HG02610 (cell line): ENCODE results near the gene APBB2.

Experiments used
- ATAC-seq: cut with Tn5 transposase; IDR thresholded peaks from one replicate; pipeline ENCODE4 v1.9.1; 2021; ENCODE audit warnings: mild to moderate bottlenecking, moderate library complexity; ENCODE audit not compliant: unreplicated experiment

APBB2 gene

DNA sequence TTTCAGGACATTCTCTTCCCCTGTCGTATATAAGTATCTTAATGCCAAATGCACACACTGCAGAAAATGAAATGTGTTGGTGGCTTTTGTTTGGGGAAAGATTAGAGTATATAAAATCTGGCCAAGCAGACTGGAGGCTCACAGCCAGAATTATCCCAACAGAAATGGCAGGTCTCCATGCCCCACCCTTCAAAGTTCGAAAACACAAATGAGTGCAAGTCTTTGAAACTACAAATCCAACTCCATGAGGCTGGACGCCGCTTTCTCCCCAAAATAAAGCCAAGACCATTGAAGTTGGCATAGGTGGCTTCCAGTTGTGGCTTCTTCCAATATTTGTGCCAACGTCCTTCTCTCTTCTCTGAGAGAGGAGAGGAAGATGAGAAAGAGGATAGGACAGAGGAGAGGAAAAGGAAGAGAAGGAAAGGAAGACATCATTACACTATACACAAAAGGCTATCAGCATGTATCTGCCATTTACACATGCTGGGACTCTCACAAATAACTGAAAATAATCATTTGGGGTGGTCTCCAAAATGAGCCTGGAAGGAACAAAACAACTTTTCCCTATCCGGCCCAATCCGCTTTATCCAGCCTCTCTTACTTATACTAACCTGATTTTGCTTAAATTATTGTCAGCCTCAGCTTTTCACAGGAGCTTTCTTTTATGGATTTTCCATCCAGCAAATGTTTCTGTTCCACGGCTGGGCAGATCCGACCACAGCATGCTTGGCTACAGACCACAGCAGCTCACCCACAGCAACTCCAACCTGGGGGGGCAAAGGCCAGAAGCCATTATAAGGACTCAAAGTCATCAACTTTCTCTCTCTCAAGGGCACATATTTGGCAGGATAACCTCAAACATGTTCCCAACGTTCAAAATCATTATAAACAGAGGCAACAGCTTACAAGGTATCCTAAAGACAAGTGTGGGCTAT lies 71.7 kb downstream of the APBB2 start:
- ATAC-seq: no peak

DNA sequence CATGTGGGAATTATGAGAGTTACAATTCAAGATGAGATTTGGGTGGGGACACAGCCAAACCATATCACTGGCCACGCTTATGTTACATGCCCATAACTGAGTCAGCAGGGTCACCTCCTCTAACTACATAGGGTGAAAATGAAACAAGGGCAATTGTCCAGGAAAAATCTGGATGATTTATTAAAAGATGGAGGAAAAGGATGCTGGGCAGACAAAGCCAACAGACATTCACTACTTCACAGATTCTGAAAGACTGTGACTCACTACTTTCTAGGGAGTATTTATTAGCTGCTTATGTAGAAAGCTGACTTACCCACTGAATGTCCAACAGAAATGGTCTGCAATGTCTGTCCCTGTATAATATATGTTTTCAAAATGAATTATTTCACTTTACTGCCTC lies 72.4 kb downstream of the APBB2 start:
- ATAC-seq: no peak

DNA sequence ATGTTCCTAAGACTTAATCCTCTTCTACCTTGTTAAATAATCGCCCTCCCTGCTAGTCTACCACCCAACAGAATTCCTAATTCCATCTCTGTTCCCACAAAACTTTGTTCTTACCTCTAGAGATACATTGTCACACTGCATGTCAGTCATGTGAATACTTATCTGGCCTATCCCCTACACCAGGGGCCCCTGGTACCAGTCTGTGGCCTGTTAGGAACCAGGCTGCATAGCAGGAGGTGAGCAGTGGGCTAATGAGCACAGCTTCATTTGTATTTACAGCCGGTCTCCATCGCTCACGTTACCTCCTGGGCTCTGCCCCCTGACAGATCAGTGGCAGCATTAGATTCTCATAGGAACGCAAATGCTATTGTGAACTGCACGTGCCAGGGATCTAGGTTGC lies 73.9 kb downstream of the APBB2 start:
- no peak for ATAC-seq

DNA sequence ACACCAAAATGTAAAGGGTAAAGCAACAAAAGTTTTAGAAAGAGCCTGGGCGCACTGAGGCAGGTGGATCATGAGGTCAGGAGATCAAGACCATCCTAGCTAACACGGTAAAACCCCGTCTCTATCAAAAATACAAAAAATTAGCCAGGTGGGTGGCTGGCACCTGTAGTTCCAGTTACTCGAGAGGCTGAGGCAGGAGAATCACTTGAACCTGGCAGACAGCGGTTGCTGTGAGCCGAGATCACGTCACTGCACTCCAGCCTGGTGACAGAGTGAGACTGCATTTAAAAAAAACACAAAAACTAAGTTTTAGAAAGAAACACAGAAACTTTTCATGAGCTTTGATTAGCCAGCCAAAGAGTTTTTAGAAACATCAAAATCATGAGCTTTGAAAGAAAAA lies 76.5 kb downstream of the APBB2 start:
- no peak for ATAC-seq

DNA sequence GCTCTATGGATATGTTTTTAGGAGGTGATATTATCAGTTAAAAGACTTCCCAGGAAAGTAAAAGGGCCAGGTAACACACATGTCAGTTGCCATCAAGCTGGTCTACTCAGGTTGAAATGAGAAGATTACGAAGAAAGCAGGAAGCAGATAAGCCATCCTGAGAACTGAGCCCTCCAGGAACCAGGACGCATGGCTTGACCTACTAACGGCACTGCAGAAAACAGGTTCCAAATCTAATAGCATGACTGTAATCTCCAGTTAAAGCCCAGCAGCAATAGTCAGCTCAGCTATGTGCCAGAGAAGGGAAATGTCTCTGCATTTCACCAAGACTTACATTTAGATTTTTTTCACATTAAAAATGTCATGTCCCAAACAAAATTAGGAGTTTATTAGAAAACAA lies 77.9 kb downstream of the APBB2 start:
- ATAC-seq: no peak

DNA sequence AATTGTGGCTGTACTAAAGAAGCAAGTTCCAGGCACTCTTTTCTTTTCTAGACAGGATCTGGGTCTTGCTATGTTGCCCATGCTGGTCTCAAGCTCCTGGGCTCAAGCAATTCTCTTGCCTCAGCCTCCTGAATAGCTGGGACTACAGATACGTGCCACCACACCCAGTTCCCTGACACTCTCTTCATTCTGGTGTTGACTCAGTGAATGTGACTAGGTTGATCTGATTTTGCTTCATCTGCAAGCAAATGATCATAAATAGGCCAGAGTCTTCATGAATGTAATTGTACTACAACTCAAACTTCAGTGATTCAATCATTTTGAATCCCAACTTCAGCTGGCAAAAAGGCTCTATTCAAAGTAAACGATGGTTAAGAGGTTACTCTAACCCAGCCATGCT lies 78.5 kb downstream of the APBB2 start:
- ATAC-seq: no peak

DNA sequence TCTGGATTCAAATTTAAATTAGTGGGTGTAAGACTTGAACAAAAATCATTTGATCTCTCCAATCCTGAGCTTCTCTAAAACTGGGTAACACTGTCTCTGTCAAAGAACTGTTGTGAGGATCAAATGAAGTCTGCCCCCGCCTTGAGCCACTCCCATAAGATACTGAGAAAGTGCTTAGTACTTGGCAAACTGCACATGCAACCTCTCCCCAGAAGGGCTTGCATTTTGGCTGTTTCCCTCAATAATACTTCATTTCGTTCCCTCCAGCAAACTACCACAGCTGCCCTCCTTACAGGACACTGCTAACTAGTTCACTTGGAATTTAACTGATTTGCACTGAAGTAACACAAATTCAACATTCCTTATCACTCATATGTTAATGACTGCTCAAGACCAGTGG lies 79.8 kb downstream of the APBB2 start:
- no peak for ATAC-seq

DNA sequence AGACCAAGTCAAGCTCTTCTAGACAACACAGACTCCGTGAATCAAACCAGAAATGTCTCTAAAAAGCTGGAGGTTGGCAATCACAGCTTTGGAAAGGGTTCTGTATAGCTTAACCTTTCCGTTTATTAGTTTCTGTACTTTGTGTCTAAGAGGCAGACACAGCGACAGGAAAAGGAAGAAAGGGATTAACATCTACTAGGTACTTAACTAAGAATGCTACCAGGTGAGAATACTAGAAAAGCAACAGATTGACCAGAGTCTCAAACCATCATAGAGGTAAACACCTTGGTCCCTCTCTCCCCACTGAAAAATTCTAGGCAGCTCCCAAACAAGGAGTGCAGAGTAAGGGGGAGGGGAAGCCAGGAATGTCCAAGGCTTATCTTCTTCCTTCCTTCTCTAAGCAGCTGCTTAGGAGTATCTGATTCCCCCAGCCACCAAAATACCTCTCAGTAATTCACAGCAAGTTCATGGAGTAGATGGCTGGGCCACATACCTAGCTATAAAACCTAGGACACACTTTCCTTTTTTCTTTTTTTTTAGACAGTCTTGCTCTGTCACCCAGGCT lies 80.8 kb downstream of the APBB2 start:
- no peak for ATAC-seq

DNA sequence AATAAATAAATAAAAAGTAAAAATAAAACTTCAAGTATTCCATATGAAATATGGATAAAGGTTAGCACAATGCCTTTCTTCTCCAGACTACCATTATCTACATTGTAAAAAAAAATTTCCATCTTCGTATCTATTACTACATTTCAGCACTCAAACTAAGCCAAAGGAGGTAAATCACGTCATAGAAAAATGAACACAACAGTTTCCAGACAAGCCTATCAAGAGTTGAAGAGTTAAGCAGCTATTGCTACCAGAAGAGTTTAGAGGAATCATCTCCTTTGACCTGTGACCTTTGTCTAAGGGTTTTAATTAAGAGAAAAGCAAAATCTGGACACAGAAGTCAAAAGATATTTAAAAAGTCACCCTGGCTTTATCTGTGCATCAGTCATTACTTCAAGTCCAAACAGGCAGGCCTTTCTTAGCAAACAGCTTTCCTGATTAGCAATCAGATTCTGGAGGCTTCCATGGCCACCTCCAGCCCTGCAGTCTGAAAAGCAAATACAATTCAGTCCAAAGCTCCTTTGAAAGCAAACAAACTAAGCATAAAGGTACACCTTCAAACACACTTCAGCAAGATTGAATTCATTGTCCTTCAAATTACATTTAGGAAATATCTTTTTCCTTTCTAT lies 82.2 kb downstream of the APBB2 start:
- no peak for ATAC-seq

DNA sequence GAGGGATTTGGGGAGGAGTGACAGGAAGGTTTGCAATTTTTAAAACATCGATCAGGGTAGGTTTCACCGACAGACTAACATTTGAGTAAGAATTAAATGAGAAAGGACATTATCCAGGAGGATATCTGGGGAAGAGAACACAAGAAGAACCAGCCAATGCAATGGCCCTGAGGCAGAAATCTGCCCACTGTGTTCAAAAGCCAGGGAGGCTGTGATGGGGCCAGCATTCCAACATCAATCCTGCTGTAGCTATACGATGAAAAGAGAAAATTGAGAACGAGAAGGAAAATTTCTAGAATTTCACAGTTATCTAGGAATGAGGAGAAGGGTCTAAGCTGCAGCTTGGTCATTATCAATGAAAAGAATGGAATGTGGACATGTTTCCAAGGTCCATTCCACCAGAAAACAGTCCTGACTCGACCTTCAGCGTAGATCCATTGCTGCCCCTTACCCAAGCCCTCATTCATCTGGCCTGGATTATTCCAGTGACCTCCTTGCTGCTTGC lies 84.4 kb downstream of the APBB2 start:
- no peak for ATAC-seq

DNA sequence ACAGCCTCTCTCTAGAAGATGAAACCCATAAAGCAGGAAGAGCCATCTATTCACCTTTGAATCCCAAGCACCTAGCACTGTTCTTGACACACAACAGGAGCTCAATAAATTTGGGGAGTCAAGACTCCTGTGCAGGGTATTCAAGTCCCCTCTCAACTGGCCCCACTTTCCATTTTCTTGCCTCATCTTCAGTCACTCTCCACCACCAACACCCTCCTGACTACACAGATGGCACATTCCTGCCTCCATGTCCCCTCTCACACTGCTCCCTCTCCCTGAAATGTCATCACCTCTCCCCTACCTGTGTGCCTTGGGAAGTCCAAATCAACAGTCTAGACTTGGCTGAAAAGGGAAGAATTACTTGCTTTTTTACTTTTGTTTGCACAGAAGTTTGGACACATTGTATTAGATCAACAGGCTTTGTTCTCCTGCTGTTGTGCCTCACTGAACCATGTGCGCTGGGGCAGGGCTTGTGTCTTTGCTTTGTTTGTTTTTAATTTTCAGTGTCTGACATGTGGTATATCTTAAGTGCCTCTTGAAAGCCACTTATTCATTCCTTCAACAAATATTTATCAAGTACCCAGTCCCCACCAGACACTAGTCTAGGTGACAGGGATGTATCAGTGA lies 85.1 kb downstream of the APBB2 start:
- no peak for ATAC-seq

DNA sequence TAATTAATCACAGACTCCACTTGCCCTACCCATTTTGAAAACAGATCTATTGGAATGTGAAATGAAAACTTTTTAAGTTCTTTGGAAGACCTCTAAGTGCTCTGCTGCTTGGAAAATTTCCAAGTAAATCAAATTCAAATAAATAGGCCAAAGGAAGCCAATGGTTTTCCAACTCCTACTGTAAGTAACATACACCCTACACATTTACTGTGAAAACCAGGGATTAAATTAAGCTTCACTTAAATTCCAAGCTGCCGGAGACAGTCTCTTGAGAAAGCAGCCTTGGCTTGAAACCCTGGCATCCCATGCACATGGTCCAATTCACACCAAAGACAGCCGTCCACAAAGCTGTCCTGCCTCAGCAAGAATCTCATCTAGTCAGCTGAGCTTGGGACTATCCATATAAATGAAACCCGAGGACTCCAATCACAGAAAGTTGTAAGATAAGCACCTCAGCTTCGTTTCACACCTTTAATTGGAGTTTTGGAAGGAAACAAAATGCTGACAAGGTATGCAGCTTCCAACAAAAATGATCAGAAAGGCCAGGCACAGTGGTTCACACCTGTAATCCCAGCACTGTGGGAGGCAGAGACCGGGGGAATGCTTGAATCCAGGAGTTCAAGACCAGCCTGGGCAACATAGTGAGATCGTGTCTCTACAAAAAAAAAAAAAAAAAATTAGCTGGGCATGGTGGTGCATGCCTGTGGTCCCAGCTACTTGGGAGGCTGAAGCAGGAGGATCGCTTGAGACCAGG lies 88.6 kb downstream of the APBB2 start:
- ATAC-seq: no peak

DNA sequence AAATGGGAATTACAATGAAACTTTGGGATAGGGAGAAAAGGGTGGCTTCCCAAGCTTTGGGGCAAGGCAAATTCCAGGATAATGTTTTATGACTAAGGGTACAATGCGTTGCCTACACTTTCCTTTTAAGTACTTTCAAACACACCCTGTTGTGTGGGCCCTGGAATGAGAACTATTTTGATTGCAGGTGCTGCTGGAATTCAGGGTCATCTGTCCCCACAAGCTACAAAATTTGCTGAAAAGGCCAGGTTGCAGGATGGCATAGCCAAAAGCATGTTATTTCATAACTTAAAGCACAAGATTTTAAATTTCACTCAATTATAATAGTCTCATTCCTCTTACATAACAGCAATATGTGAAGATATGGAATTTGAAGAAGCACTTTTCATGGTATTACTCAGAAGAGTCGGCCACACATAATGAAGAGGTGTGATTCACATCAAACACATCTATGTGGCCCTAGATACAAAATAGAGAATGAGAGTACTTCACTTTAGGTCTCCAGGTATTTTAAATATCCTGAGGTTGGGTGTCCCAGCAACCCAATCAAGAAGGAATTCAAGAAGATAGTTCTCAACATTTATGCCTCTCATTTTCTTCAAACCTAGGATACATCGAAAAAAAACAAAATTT lies 89.3 kb downstream of the APBB2 start:
- ATAC-seq: no peak

DNA sequence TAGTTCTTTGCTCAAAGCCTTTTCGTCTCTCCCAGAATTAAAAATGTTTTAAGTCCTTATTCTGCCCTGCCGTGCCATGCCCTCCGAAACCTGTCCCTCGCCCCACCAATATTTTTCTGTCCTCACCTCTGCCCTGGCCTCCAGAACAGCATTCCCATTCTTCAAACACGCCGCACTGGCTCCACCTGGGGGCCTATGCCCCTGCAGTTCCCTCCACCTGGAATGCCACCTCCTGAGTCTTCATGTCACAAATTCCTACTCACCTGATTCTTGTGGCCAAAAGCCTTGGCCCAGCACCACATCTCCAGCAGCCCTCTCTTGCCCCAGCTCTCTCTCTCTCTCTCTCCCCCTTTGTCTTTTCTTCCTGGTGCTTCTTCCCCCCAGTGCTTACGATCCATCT lies 91.6 kb downstream of the APBB2 start:
- no peak for ATAC-seq

DNA sequence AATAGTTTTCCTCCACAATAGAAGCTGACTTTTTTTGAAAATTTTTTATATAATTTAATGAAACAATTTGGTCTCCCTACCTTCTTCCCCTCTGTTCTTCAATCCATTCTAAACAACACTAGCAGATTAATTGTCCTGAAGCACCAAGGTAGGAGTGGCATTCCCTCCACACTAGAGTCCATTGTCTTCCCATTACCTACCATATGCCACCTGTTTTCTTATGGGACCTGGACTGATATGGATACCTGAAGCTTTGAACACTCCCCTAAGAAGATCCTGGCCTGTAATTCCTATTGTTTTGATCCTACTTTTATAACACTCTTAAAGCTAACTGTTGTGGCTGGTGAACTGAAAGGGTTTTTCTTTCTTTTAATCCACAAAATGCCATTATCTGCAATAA lies 92.0 kb downstream of the APBB2 start:
- ATAC-seq: no peak

DNA sequence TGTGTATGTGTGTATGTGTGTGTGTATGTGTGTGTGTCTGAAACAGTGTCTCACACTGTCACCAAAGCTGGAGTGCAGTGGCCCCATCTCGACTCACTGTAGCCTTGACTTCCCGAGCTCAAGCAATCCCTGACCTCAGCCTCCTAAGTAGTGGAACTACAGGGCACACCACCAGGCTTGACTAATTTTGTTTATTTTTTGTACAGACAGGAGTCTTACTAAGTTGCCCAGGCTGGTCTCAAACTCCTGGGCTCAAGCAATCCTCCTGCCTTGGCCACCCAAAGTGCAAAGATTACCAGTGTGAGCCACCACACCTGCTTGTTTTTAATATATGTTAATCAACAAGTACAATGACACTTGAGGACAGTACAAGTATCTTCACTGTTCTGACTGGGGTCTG lies 92.4 kb downstream of the APBB2 start:
- no peak for ATAC-seq

DNA sequence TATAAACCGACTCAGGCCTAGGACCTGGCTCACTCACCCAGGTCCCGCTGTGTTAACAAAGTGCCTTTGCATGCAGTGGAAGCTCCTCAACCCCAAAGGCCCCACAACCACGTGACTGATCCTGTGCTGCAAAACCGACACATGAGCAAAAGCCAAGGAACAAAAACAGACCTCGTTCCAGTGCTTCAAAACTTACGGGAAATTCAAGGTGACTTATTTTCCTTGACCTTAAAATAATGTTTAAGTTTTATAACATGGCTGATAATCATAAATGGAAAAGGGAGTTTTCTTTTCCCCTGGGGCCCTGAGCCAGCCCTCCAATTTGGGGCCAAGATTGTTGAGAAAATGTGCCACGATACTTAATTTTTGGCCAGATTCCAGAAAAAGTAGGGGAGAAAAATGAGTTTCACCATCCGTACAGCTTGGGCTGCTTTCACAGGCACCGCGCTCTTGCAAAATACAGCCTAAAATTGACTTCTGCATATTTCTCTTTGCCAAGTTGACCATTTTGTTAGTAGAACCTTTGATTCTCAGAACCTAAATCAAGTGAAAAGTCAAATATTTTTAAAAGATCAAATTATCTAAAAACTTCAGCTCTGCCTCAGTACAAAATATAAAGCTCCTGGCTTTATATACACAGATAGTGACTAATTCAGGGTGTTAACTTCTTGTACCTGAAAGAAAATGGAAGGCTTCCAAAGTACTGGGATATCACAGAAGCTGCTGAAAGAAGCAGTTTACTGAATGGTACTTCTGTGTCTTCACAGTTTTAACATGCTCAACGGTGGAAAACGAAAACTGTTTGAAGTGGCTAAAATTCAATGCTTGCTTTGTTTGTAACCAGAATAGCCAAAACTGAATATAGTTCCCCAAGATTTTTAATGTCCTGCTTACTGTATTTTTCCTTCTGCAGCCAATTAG lies 93.8 kb downstream of the APBB2 start:
- no peak for ATAC-seq

DNA sequence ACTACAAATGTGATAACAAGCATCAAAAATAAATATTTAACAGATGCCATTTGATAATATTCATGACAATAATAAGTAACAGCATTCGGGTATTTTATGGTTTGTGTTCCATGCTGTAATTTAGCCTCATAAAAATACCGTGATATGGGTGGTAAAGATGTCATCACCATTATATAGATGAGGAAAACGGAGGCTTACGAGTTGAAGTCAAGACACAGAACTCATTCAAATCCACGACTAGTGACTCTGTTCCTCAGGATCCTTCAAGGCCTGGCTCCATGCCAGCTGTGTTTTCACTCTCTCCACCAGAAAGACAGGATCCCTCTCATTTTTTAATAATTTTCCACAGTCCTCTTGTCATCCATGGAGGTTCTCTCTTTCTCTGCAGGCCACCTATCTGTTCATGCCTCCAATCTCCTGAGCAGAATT lies 94.5 kb downstream of the APBB2 start:
- ATAC-seq: no peak

DNA sequence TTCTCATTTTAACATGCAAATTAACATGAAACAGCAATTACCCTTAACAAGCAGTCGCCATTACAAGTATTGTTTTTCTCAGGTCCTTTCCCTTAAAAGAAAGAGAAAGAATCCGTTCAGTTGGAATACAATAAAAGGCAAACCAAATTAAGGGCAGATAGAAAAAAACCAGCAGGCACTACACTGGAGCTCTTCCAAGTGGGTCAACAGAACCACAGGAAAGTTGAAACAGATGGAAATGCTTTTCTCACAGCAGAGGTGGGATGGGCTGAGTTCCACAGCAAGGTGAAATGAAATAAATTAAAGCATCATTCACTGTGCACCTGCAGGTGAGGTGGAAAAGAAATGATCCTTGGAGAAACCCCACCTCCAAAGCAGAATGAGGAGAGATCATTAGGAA lies 102.6 kb downstream of the APBB2 start:
- ATAC-seq: no peak
